Measurements from ENCODE around the gene RABL2A.
"Not testable (repeated sequence)": the region's sequence is repeated elsewhere in the genome, so short reads cannot be mapped to it uniquely, and the experiment has no call there.

DNA sequence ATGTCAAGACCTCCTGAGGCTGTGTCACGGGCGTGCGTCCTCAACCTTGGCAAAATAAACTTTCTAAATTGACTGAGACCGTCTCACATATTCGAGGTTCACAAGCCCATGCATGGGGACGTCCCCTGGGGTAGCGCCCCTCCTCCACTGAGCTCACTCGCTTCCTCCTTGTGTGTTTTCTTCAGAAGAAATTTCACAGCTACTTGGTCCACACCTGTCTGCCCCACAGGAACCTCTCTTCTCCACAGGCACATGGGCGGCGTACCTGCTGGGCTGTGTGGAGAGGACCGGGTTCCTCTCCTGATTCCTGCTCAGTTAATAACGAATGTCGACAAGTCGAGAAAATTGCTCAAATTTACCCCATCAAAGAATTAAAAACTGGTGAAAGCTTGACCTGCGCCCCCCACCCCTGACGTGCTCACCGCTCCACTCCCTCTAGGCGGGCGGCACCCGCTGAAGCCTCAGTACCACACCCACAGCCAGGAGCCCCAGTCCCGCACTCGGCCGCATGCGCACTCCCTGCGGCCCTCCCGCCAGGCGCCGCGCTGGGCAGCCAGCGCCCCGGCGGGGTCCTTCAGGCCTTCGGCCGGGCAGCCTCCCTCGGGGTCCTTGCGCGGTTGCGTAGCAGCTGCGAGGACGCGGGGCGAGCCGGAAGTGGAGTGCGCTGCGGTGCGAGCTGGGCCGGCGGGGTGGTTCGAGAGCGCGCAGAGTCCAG is at the start of gene RABL2A:
- not testable (repeated sequence) for TF ChIP-seq CTCF, POLR2A (IDR thresholded peaks at IDR 0.05)

Measured in thyroid gland (tissue), 4 donors.